C4-2B (cell line): ENCODE results near the gene RORB.

Experiments
- ZFX ChIP-seq: fragments of 450-650 bp; IDR thresholded peaks from 2 replicates; pipeline ENCODE4 v1.6.1; 2017
- TF ChIP-seq, protein P1 (sequence below): fragments of 450-650 bp; conservative IDR thresholded peaks from 2 replicates; pipeline ENCODE4 v1.5.1; 2017; ENCODE audit warnings: mild to moderate bottlenecking

DNA sequence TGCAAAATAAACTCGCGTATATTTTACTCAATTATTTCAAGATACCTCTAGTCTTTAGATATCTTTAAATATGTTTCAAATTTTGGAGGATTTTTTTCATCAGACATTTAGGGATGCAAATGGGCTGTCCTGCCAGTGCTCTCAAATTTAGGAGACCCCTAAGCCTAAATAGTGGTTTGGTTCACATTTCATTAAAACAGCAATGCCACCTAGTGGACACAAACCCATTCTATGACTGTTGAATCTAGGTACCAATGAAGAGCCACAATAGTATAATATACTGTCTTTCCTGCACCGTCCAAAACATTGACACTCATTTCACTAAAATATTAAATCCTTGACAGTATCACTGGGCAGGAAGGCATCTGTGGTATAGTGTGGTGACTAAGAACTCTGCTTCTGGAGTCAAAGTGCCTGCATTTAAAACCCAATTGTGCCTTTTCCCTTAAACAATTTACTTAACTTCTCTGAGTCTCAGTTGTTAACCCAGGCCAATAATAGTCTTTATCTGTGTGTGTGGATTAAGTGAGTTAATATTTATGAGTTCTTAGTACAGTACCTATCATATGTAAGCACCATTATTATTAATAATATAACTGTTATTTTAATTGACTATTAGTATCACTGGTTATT is 148.0 kb downstream of the RORB start:
- TF ChIP-seq, protein P1, sequence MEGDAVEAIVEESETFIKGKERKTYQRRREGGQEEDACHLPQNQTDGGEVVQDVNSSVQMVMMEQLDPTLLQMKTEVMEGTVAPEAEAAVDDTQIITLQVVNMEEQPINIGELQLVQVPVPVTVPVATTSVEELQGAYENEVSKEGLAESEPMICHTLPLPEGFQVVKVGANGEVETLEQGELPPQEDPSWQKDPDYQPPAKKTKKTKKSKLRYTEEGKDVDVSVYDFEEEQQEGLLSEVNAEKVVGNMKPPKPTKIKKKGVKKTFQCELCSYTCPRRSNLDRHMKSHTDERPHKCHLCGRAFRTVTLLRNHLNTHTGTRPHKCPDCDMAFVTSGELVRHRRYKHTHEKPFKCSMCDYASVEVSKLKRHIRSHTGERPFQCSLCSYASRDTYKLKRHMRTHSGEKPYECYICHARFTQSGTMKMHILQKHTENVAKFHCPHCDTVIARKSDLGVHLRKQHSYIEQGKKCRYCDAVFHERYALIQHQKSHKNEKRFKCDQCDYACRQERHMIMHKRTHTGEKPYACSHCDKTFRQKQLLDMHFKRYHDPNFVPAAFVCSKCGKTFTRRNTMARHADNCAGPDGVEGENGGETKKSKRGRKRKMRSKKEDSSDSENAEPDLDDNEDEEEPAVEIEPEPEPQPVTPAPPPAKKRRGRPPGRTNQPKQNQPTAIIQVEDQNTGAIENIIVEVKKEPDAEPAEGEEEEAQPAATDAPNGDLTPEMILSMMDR: peak; percentile 78
- TF ChIP-seq ZFX: no peak
